Measurements from ENCODE around the gene NTF3.

- TF ChIP-seq CTCF (IDR thresholded peaks at IDR 0.05) (no peak), POLR2A (IDR thresholded peaks at IDR 0.05) (no peak)
These were observed 92.3 kb downstream of the NTF3 start for GRCh38 chr12:5524116-5524768.
